PFSK-1 (cell line): ENCODE measurements around the gene LITAF.

Experiments
- FOXP2 ChIP-seq: optimal IDR thresholded peaks from 2 replicates; pipeline ENCODE3; 2011; ENCODE audit warnings: borderline replicate concordance, control low read depth, inconsistent platforms; ENCODE audit not compliant: insufficient read depth; ENCODE audit errors: extremely low read length, extremely low read depth
- POLR2AphosphoS5 ChIP-seq: IDR thresholded peaks from 2 replicates; pipeline ENCODE4 v1.6.1; 2012; ENCODE audit warnings: low read depth, mild to moderate bottlenecking, control low read depth, low read length, moderate library complexity
- REST ChIP-seq, 2 experiments: IDR thresholded peaks; 2 replicates each; pipeline versions ENCODE4 v1.6.1 to v1.8.0; 2011 to 2012; ENCODE audit warnings: low read depth in 2 of 2, low read length in 2 of 2, control low read depth in 1 of 2, inconsistent platforms in 1 of 2, mild to moderate bottlenecking in 1 of 2, moderate library complexity in 1 of 2; ENCODE audit not compliant: insufficient read depth in 1 of 2
- SIN3A ChIP-seq: IDR thresholded peaks from 2 replicates; pipeline ENCODE4 v1.6.1; 2012; ENCODE audit warnings: mild to moderate bottlenecking, low read length, moderate library complexity, borderline replicate concordance; ENCODE audit not compliant: insufficient read depth
- TAF1 ChIP-seq: IDR thresholded peaks from 2 replicates; pipeline ENCODE4 v1.6.1; 2012; ENCODE audit warnings: low read length, control low read depth, borderline replicate concordance; ENCODE audit not compliant: insufficient read depth

GRCh38 chr16:11629071-11630030 lies 42.6 kb upstream of the LITAF start:
- TF ChIP-seq TAF1 (no peak), REST (IDR thresholded peaks at IDR 0.05; ENCODE audit: insufficient read depth in 1 of 2, low read depth in 2 of 2, low read length in 2 of 2) (no peak), SIN3A (no peak), POLR2AphosphoS5 (no peak), FOXP2 (no peak)
